ENCODE results near the gene KLF17.

The KLF17 gene, protein sequence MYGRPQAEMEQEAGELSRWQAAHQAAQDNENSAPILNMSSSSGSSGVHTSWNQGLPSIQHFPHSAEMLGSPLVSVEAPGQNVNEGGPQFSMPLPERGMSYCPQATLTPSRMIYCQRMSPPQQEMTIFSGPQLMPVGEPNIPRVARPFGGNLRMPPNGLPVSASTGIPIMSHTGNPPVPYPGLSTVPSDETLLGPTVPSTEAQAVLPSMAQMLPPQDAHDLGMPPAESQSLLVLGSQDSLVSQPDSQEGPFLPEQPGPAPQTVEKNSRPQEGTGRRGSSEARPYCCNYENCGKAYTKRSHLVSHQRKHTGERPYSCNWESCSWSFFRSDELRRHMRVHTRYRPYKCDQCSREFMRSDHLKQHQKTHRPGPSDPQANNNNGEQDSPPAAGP

GRCh38 chr1:44118682-44119081 lies at the start of gene KLF17:
Gene KLF17, plus strand, starts transcription at chr1:44118821. Its CDS starts 87 bp downstream, at chr1:44118908.
- peaks cover 7% of the 10 kb centered on the region for H3K27me3 Mint-ChIP-seq
- no peak within 1 kb of the TSS for H3K4me3 Mint-ChIP-seq
- intact Hi-C loops (cut with micrococcal nuclease), result no loop called here
- peaks cover 6% of the 10 kb centered on the region for H3K4me1 Mint-ChIP-seq (ENCODE audit: low read depth)
- no peaks in the 10 kb centered on the region for H3K36me3 Mint-ChIP-seq (ENCODE audit: low read depth)
- no peak within 1 kb of the TSS for H3K27ac Mint-ChIP-seq
- H3K9me3 Mint-ChIP-seq, result no peaks in the 10 kb centered on the region

DNA sequence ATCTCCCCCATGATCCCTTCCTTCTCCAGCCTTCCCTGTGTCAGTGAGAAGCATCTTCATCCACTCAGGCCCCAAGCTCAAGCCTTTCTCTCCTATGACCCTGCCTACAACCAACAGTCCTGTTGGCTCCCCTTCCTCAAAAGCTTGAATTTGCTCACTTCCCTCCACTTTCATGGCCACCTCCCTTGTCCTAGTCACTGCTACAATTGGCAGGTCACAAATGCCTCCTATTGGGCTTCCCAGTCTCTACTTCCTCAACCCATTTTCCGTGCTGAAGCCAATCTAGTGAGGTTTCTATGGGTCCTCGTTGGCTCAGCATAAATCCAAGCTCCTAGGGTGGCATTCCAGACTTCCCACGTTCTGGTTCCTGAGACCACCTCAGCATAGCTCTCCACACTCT lies 47.2 kb upstream of the KLF17 start:
- no peaks in the 10 kb centered on the region for H3K36me3 Mint-ChIP-seq (ENCODE audit: low read depth)
- H3K4me3 Mint-ChIP-seq, result no peak overlapping the region
- peaks cover 72% of the 10 kb centered on the region for H3K4me1 Mint-ChIP-seq (ENCODE audit: low read depth)
- no peaks in the 10 kb centered on the region for H3K9me3 Mint-ChIP-seq
- peak overlapping the region; percentile 56 for H3K27ac Mint-ChIP-seq
- intact Hi-C loops (cut with micrococcal nuclease), result no loop called here
- peaks cover 2% of the 10 kb centered on the region for H3K27me3 Mint-ChIP-seq

- Mint-ChIP-seq H3K36me3 (ENCODE audit: low read depth) (no peaks in the 10 kb centered on the region), H3K9me3 (no peaks in the 10 kb centered on the region), H3K4me3 (no peak overlapping the region), H3K27me3 (peaks cover 2% of the 10 kb centered on the region), H3K27ac (peak overlapping the region; percentile 56), H3K4me1 (ENCODE audit: low read depth) (peaks cover 70% of the 10 kb centered on the region)
- intact Hi-C loops (cut with micrococcal nuclease), result no loop called here
Observed at GRCh38 chr1:44072204-44072603, 46.4 kb upstream of the KLF17 start.

DNA sequence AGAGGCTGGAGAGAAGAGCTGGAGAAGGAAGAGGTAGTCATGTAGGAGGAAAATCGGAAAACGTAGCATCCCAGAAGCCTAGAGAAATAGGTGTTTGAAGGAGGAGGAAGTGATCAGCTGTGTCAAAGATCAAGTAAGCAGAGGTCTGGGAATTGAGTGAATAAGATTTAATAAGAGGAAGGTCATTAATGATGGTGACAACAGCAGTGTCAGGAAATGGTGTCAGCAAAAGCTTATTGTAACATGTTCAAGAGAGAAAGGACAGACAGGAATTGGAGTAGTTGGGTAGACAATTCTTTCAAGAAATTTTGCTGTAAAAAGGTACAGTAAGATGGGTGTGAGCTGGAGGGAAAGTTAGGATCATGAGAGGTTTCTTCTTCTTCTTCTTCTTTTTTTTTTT lies 45.8 kb upstream of the KLF17 start:
- Mint-ChIP-seq H3K36me3 (ENCODE audit: low read depth) (no peaks in the 10 kb centered on the region), H3K27me3 (peaks cover 2% of the 10 kb centered on the region), H3K4me3 (no peak overlapping the region), H3K9me3 (no peaks in the 10 kb centered on the region), H3K4me1 (ENCODE audit: low read depth) (peaks cover 64% of the 10 kb centered on the region), H3K27ac (no peak overlapping the region)
- intact Hi-C loops (cut with micrococcal nuclease), result no loop called here

- H3K27me3 Mint-ChIP-seq, result peaks cover 2% of the 10 kb centered on the region
- no peak overlapping the region for H3K27ac Mint-ChIP-seq
- intact Hi-C loops (cut with micrococcal nuclease), result no loop called here
- no peaks in the 10 kb centered on the region for H3K9me3 Mint-ChIP-seq
- no peaks in the 10 kb centered on the region for H3K36me3 Mint-ChIP-seq (ENCODE audit: low read depth)
- peaks cover 58% of the 10 kb centered on the region for H3K4me1 Mint-ChIP-seq (ENCODE audit: low read depth)
- H3K4me3 Mint-ChIP-seq, result no peak overlapping the region
Observed at GRCh38 chr1:44073528-44073927, 45.1 kb upstream of the KLF17 start.

GRCh38 chr1:44074415-44074814 lies 44.2 kb upstream of the KLF17 start:
- no peak overlapping the region for H3K27ac Mint-ChIP-seq
- no peaks in the 10 kb centered on the region for H3K36me3 Mint-ChIP-seq (ENCODE audit: low read depth)
- intact Hi-C loops (cut with micrococcal nuclease), result no loop called here
- peaks cover 2% of the 10 kb centered on the region for H3K27me3 Mint-ChIP-seq
- no peaks in the 10 kb centered on the region for H3K9me3 Mint-ChIP-seq
- H3K4me3 Mint-ChIP-seq, result no peak overlapping the region
- H3K4me1 Mint-ChIP-seq (ENCODE audit: low read depth), result peaks cover 54% of the 10 kb centered on the region

- H3K27ac Mint-ChIP-seq, result no peak overlapping the region
- no peaks in the 10 kb centered on the region for H3K36me3 Mint-ChIP-seq (ENCODE audit: low read depth)
- peaks cover 2% of the 10 kb centered on the region for H3K27me3 Mint-ChIP-seq
- H3K4me3 Mint-ChIP-seq, result no peak overlapping the region
- intact Hi-C loops (cut with micrococcal nuclease), result no loop called here
- H3K4me1 Mint-ChIP-seq (ENCODE audit: low read depth), result peaks cover 44% of the 10 kb centered on the region
- no peaks in the 10 kb centered on the region for H3K9me3 Mint-ChIP-seq
Observed at GRCh38 chr1:44076066-44076465, 42.6 kb upstream of the KLF17 start.

DNA sequence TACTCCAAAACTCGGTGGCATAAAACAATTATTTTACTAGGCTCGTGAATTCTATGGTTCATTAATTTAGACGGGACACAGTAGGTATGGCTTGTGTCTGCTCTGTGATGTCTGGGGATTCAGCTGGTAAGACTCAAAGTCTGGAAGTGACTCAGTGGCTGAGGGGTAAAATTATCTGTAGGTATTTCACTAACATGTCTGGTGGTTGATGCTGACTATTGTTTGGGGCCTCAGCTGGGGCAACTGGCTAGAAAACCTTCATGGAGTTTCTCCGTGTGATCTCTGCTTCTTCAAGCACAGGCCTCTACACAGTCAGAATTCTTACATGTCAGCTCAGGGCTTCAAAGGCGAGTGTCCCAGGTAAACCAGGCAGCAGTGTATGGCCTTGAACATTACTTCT lies 41.2 kb upstream of the KLF17 start:
- H3K36me3 Mint-ChIP-seq (ENCODE audit: low read depth), result no peaks in the 10 kb centered on the region
- intact Hi-C loops (cut with micrococcal nuclease), result no loop called here
- H3K4me3 Mint-ChIP-seq, result no peak overlapping the region
- H3K4me1 Mint-ChIP-seq (ENCODE audit: low read depth), result peaks cover 32% of the 10 kb centered on the region
- H3K27ac Mint-ChIP-seq, result no peak overlapping the region
- no peaks in the 10 kb centered on the region for H3K9me3 Mint-ChIP-seq
- H3K27me3 Mint-ChIP-seq, result peaks cover 2% of the 10 kb centered on the region

DNA sequence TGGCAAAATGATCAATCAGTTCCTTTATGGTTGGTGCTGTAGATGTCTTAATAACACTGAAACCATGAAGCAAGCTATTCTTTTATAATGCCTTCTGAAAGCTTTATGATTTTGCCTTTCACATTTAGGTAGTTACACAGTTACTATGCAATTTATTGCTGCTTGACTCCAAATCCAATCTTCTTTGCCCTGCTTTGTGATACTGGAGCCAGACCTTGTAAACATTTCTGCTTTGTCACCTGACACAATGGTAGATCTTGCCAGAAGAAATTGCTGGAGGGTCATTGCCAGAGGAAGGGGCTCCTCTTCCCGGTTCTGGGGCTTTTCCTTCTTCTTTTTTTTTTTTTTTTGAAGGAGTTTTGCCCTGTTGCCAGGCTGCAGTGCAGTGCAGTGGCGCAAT lies 40.5 kb upstream of the KLF17 start:
- H3K27ac Mint-ChIP-seq, result no peak overlapping the region
- intact Hi-C loops (cut with micrococcal nuclease), result no loop called here

GRCh38 chr1:44079566-44079965 lies 39.1 kb upstream of the KLF17 start:
- Mint-ChIP-seq H3K27ac (no peak overlapping the region), H3K36me3 (ENCODE audit: low read depth) (no peaks in the 10 kb centered on the region), H3K9me3 (no peaks in the 10 kb centered on the region), H3K27me3 (no peaks in the 10 kb centered on the region), H3K4me3 (no peak overlapping the region), H3K4me1 (ENCODE audit: low read depth) (peaks cover 11% of the 10 kb centered on the region)
- intact Hi-C loops (cut with micrococcal nuclease), result no loop called here

More for the DNA sequence above, 40.5 kb upstream of the KLF17 start:
- H3K36me3 Mint-ChIP-seq (ENCODE audit: low read depth), result no peaks in the 10 kb centered on the region
- H3K4me1 Mint-ChIP-seq (ENCODE audit: low read depth), result peaks cover 25% of the 10 kb centered on the region
- H3K4me3 Mint-ChIP-seq, result no peak overlapping the region
- H3K27me3 Mint-ChIP-seq, result peaks cover 2% of the 10 kb centered on the region
- no peaks in the 10 kb centered on the region for H3K9me3 Mint-ChIP-seq

DNA sequence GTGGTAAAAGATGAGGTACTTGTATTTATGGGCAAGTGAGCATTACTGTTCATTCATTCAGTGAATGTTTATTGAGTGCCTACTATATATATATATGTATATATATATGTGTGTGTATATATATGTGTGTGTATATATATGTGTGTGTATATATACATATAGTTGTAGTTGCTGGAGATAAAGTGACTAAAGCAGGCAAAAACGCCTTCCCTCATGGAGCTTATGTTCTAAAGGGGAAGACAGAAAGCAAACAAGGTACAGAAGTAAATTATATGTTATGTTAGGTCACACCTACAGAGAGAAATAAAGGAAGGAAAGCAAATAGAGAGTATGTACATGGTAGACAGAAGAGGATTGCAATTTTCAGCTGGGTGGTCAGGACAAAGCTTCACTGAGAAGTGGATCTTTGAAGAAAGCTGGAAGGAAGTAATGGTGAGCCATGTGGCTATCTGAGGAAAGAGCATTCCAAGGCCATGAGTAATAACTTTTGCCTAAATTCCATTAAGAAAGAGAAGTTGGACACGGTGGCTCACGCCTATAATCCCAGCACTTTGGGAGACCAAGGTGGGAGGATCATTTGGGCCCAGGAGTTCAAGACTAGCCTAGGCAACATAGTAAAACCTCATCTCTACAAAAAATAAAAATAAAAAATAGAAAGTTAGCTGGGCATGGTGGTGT lies 33.5 kb upstream of the KLF17 start:
- no peaks in the 10 kb centered on the region for H3K9me3 Mint-ChIP-seq
- no peak overlapping the region for H3K4me3 Mint-ChIP-seq
- H3K27ac Mint-ChIP-seq, result no peak overlapping the region
- peaks cover 2% of the 10 kb centered on the region for H3K27me3 Mint-ChIP-seq
- no peaks in the 10 kb centered on the region for H3K36me3 Mint-ChIP-seq (ENCODE audit: low read depth)
- intact Hi-C loops (cut with micrococcal nuclease), result no loop called here
- H3K4me1 Mint-ChIP-seq (ENCODE audit: low read depth), result no peaks in the 10 kb centered on the region

DNA sequence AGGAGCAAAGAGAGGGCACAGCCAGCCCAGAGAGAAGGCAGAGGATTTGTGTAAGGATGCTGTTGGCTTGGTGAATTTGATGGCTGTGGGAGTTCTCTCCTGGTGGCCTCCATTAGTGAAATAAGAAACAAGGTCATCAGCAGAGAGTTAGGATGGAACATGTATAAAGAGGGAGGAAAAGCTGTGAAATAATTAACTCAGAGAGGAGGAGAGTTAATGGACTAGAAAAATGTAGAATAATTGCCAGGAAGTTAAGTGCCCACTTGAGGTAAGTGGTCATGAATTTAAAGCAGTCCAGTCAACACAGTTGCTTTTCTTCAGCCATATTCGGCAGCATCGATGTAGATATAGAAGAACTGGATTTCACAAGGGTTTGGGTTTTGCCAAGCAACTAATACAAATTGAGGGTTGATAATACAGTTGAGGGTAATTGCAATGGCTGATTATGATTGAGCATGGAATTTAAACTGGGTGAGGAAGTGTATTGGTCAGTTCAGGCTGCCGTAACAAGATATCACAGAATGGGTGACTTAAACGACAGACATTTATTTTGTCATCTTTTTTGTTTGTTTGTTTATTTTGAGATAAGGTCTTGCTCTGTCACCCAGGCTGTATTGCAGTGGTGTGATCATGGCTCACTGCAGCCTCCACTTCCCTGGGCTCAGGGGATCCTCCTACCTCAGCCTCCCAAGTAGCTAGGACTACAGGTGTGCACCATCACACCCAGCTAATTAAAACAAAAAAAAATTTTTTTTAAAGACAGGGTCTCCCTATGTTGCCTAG lies 31.7 kb upstream of the KLF17 start:
- no peaks in the 10 kb centered on the region for H3K9me3 Mint-ChIP-seq
- H3K4me3 Mint-ChIP-seq, result no peak overlapping the region
- no peak overlapping the region for H3K27ac Mint-ChIP-seq
- no peaks in the 10 kb centered on the region for H3K4me1 Mint-ChIP-seq (ENCODE audit: low read depth)
- peaks cover 10% of the 10 kb centered on the region for H3K27me3 Mint-ChIP-seq
- H3K36me3 Mint-ChIP-seq (ENCODE audit: low read depth), result no peaks in the 10 kb centered on the region
- intact Hi-C loops (cut with micrococcal nuclease), result no loop called here

GRCh38 chr1:44089371-44090048 lies 29.1 kb upstream of the KLF17 start:
- no peak overlapping the region for H3K4me3 Mint-ChIP-seq
- intact Hi-C loops (cut with micrococcal nuclease), result no loop called here
- no peaks in the 10 kb centered on the region for H3K36me3 Mint-ChIP-seq (ENCODE audit: low read depth)
- H3K27ac Mint-ChIP-seq, result no peak overlapping the region
- H3K9me3 Mint-ChIP-seq, result no peaks in the 10 kb centered on the region
- H3K4me1 Mint-ChIP-seq (ENCODE audit: low read depth), result no peaks in the 10 kb centered on the region
- peaks cover 18% of the 10 kb centered on the region for H3K27me3 Mint-ChIP-seq

Data from dendritic cell treated with granulocyte-macrophage colony-stimulating factor and Interleukin-4, amounts not matched to agents 40 ng/mL and 50 ng/mL, for 4 days (primary cell).